Measurements from ENCODE around the gene MACROD2.

- TF ChIP-seq CTCF (IDR thresholded peaks at IDR 0.05 in 2 of 3, conservative IDR thresholded peaks at IDR 0.05 in 1 of 3; ENCODE audit: borderline replicate concordance in 1 of 3, insufficient read depth in 1 of 3, low read depth in 2 of 3, low read length in 2 of 3) (no peak), ZFX (IDR thresholded peaks at IDR 0.05) (no peak), EZH2 (IDR thresholded peaks at IDR 0.05) (no peak), POLR2A (IDR thresholded peaks at IDR 0.05; ENCODE audit: borderline replicate concordance, extremely low read depth, insufficient read depth, insufficient read length) (no peak), ELF1 (IDR thresholded peaks at IDR 0.05; ENCODE audit: borderline replicate concordance, low read depth) (no peak)
These were observed 436.3 kb downstream of the MACROD2 start for GRCh38 chr20:14431568-14431967.

All from HCT116 (cell line).